H9 (cell line): ENCODE results near the gene RUNX2. TPM values are rescaled to one million over a fixed set of nuclear protein-coding genes. Genes with fewer than 3 reads are reported as not detected.

Experiments used
- DNase-seq: peaks from one replicate; pipeline ENCODE4 v3.0.0-alpha.2; 2017
- H2AFZ ChIP-seq: one replicate; pipeline ENCODE4 v1.6.1; 2013; ENCODE audit warnings: mild to moderate bottlenecking, low read length, control low read depth, moderate library complexity
- H2AK5ac ChIP-seq: 2 replicates; pipeline ENCODE4 v1.6.1; 2013; ENCODE audit warnings: low read length, control low read depth, mixed read lengths; ENCODE audit not compliant: insufficient read length
- H2BK120ac ChIP-seq: one replicate; pipeline ENCODE4 v1.6.1; 2013; ENCODE audit warnings: low read depth, mild to moderate bottlenecking, low read length, control low read depth, inconsistent platforms; ENCODE audit not compliant: poor library complexity, severe bottlenecking
- H2BK12ac ChIP-seq: 2 replicates; pipeline ENCODE4 v1.6.1; 2013; ENCODE audit warnings: low read length, control low read depth, mixed read lengths, low read depth; ENCODE audit not compliant: insufficient read length
- H2BK15ac ChIP-seq: 2 replicates; pipeline ENCODE4 v1.6.1; 2013; ENCODE audit warnings: low read depth, low read length, control low read depth
- H2BK20ac ChIP-seq: one replicate; pipeline ENCODE4 v1.6.1; 2013; ENCODE audit warnings: low read depth, mild to moderate bottlenecking, low read length, control low read depth, inconsistent platforms; ENCODE audit not compliant: poor library complexity, severe bottlenecking
- H2BK5ac ChIP-seq: 2 replicates; pipeline ENCODE4 v1.6.1; 2013; ENCODE audit warnings: low read length, control low read depth, mixed read lengths; ENCODE audit not compliant: insufficient read length
- H3K14ac ChIP-seq: 2 replicates; pipeline ENCODE4 v1.6.1; 2013; ENCODE audit warnings: low read length, control low read depth; ENCODE audit not compliant: insufficient read depth
- H3K18ac ChIP-seq: 2 replicates; pipeline ENCODE4 v1.6.1; 2013; ENCODE audit warnings: low read depth, mild to moderate bottlenecking, mixed read lengths, low read length, control low read depth; ENCODE audit not compliant: insufficient read length
- H3K23ac ChIP-seq: 2 replicates; pipeline ENCODE4 v1.6.1; 2013; ENCODE audit warnings: low read length, control low read depth, mixed read lengths, low read depth; ENCODE audit not compliant: insufficient read length
- H3K23me2 ChIP-seq: 2 replicates; pipeline ENCODE4 v1.6.1; 2013; ENCODE audit warnings: low read depth, mild to moderate bottlenecking, mixed read lengths, low read length, control low read depth; ENCODE audit not compliant: insufficient read length, poor library complexity, severe bottlenecking
- H3K27ac ChIP-seq: 2 replicates; pipeline ENCODE4 v1.5.1; 2013; ENCODE audit warnings: low read length, control low read depth, mixed read lengths, low read depth; ENCODE audit not compliant: insufficient read length
- H3K27me3 ChIP-seq: 2 replicates; pipeline ENCODE4 v1.6.1; 2013; ENCODE audit warnings: low read length, control low read depth, inconsistent platforms; ENCODE audit not compliant: insufficient read depth
- H3K4ac ChIP-seq: 2 replicates; pipeline ENCODE4 v1.6.1; 2013; ENCODE audit warnings: low read depth, mild to moderate bottlenecking, control low read depth, inconsistent platforms, low read length, moderate library complexity
- H3K4me1 ChIP-seq: 2 replicates; pipeline ENCODE4 v1.6.1; 2013; ENCODE audit warnings: low read length, control low read depth, inconsistent platforms; ENCODE audit not compliant: insufficient read depth
- H3K4me2 ChIP-seq: 2 replicates; pipeline ENCODE4 v1.6.1; 2013; ENCODE audit warnings: low read length, control low read depth, mixed read lengths; ENCODE audit not compliant: insufficient read length, insufficient read depth
- H3K56ac ChIP-seq: 2 replicates; pipeline ENCODE4 v1.6.1; 2013; ENCODE audit warnings: low read depth, mild to moderate bottlenecking, mixed read lengths, low read length, control low read depth; ENCODE audit not compliant: insufficient read length
- H3K79me1 ChIP-seq: 2 replicates; pipeline ENCODE4 v1.6.1; 2013; ENCODE audit warnings: low read depth, mild to moderate bottlenecking, moderate library complexity, low read length, control low read depth, inconsistent platforms; ENCODE audit not compliant: insufficient read depth, poor library complexity, severe bottlenecking
- H3K79me2 ChIP-seq: 2 replicates; pipeline ENCODE4 v1.6.1; 2013; ENCODE audit warnings: low read length, control low read depth, inconsistent platforms; ENCODE audit not compliant: insufficient read depth
- H3K9ac ChIP-seq: 2 replicates; pipeline ENCODE4 v1.6.1; 2013; ENCODE audit warnings: low read length, control low read depth, mixed read lengths; ENCODE audit not compliant: insufficient read length; ENCODE audit errors: extremely low read depth
- H3K9me3 ChIP-seq: one replicate; pipeline ENCODE4 v1.6.1; 2013; ENCODE audit warnings: low read depth, low read length, inconsistent platforms; ENCODE audit not compliant: control insufficient read depth
- H3T11ph ChIP-seq: one replicate; pipeline ENCODE4 v1.6.1; 2013; ENCODE audit warnings: mild to moderate bottlenecking, low read length, control low read depth, inconsistent platforms
- H4K20me1 ChIP-seq: one replicate; pipeline ENCODE4 v1.6.1; 2013; ENCODE audit not compliant: control insufficient read depth, insufficient read length, insufficient read depth
- H4K5ac ChIP-seq: 2 replicates; pipeline ENCODE4 v1.6.1; 2013; ENCODE audit warnings: low read depth, mild to moderate bottlenecking, mixed read lengths, low read length, control low read depth; ENCODE audit not compliant: insufficient read length
- H4K8ac ChIP-seq: replicated peaks from 2 replicates; pipeline ENCODE4 v1.6.1; 2013; ENCODE audit warnings: low read length, control low read depth, mixed read lengths, low read depth; ENCODE audit not compliant: insufficient read length
- H4K91ac ChIP-seq: 2 replicates; pipeline ENCODE4 v1.6.1; 2013; ENCODE audit warnings: low read depth, mild to moderate bottlenecking, moderate library complexity, mixed read lengths, low read length, control low read depth; ENCODE audit not compliant: insufficient read length
- H3K27ac Mint-ChIP-seq, 3 experiments: 2 replicates in 2 of 3; 3 replicates in 1 of 3; pipeline ENCODE4 v1.8.0; 2020 to 2021; ENCODE audit warnings: mixed read lengths in 3 of 3, mild to moderate bottlenecking in 1 of 3, moderate library complexity in 1 of 3
- H3K27me3 Mint-ChIP-seq: 2 replicates; pipeline ENCODE4 v1.8.0; 2021; ENCODE audit warnings: low read depth, mild to moderate bottlenecking, moderate library complexity, mixed read lengths
- H3K36me3 Mint-ChIP-seq, 3 experiments: 2 replicates in 2 of 3; 3 replicates in 1 of 3; pipeline ENCODE4 v1.8.0; 2020 to 2021; ENCODE audit warnings: low read depth in 3 of 3, mixed read lengths in 3 of 3; ENCODE audit not compliant: insufficient read depth in 1 of 3
- H3K4me1 Mint-ChIP-seq, 2 experiments: 2 replicates each; pipeline ENCODE4 v1.8.0; 2020; ENCODE audit warnings: mixed read lengths in 2 of 2
- H3K4me3 Mint-ChIP-seq, 2 experiments: 2 replicates in 1 of 2; 3 replicates in 1 of 2; pipeline ENCODE4 v1.8.0; 2020 to 2021; ENCODE audit warnings: mild to moderate bottlenecking in 2 of 2, mixed read lengths in 2 of 2, moderate library complexity in 1 of 2
- H3K9me3 Mint-ChIP-seq, 2 experiments: 2 replicates in 1 of 2; 3 replicates in 1 of 2; pipeline ENCODE4 v1.8.0; 2020; ENCODE audit warnings: mild to moderate bottlenecking in 2 of 2, mixed read lengths in 2 of 2, moderate library complexity in 1 of 2
- WGBS: extraction: QIAGEN DNeasy Blood & Tissue Kit; methylation state at CpG from one replicate; pipeline ENCODE4 v1.1.7; 2013; ENCODE audit warnings: missing lambda C conversion rate, low lambda C conversion rate, mixed read lengths; ENCODE audit not compliant: insufficient read length; ENCODE audit errors: extremely low coverage; 5-methylcytosine and 5-hydroxymethylcytosine counted together
- total RNA-seq: library from RNA; stranded (reverse); gene quantifications from 2 replicates; pipeline ENCODE4 v1.2.1, GENCODE V29; 2021
- TF ChIP-seq, protein P1 (sequence below): fragments of 200-600 bp; sonication (generic); conservative IDR thresholded peaks from 3 replicates; pipeline ENCODE4 v1.8.0; 2021; ENCODE audit warnings: antibody characterized with exemption, mild to moderate bottlenecking

The RUNX2 gene
- total RNA-seq, 1 experiment from 2014 or later = 0.15 TPM

GRCh38 chr6:45608252-45608913 is 280.3 kb downstream of the RUNX2 start:
- Mint-ChIP-seq H3K4me3 (no peak overlapping the region), H3K4me1 (peaks cover 3 to 4% of the 10 kb centered on the region in 2 experiments; a peak in 3 of 4 replicates), H3K27ac (peak overlapping the region in 1 of 3 experiments; percentile 20; a peak in 1 of 7 replicates), H3K36me3 (no peaks in the 10 kb centered on the region), H3K9me3 (no peaks in the 10 kb centered on the region; a peak in 1 of 5 replicates), H3K27me3 (peaks cover 2% of the 10 kb centered on the region)
- no peak overlapping the region for H3K56ac ChIP-seq
- H3K23ac ChIP-seq = no peak overlapping the region
- H4K20me1 ChIP-seq = no peaks in the 10 kb centered on the region
- TF ChIP-seq, protein P1, sequence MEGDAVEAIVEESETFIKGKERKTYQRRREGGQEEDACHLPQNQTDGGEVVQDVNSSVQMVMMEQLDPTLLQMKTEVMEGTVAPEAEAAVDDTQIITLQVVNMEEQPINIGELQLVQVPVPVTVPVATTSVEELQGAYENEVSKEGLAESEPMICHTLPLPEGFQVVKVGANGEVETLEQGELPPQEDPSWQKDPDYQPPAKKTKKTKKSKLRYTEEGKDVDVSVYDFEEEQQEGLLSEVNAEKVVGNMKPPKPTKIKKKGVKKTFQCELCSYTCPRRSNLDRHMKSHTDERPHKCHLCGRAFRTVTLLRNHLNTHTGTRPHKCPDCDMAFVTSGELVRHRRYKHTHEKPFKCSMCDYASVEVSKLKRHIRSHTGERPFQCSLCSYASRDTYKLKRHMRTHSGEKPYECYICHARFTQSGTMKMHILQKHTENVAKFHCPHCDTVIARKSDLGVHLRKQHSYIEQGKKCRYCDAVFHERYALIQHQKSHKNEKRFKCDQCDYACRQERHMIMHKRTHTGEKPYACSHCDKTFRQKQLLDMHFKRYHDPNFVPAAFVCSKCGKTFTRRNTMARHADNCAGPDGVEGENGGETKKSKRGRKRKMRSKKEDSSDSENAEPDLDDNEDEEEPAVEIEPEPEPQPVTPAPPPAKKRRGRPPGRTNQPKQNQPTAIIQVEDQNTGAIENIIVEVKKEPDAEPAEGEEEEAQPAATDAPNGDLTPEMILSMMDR = no peak
- no peak overlapping the region for H2BK15ac ChIP-seq
- no peak overlapping the region for H3K4me2 ChIP-seq
- no peak overlapping the region for H3K27ac ChIP-seq
- H4K5ac ChIP-seq = no peak overlapping the region
- DNase-seq = no peak
- no peaks in the 10 kb centered on the region for H3K23me2 ChIP-seq
- no CpG with 5 or more reads among the region's 10 CpGs for WGBS
- H2BK12ac ChIP-seq = no peak overlapping the region
- no peaks in the 10 kb centered on the region for H3K79me1 ChIP-seq
- H3K4ac ChIP-seq = no peak overlapping the region
- H4K91ac ChIP-seq = no peak overlapping the region
- H3K9ac ChIP-seq = no peak overlapping the region
- no peak overlapping the region for H2BK120ac ChIP-seq
- no peak overlapping the region for H3K14ac ChIP-seq
- no peaks in the 10 kb centered on the region for H3K4me1 ChIP-seq
- H2AFZ ChIP-seq = no peak overlapping the region
- H3T11ph ChIP-seq = no peak overlapping the region
- no peak overlapping the region for H4K8ac ChIP-seq
- no peaks in the 10 kb centered on the region for H3K9me3 ChIP-seq
- no peak overlapping the region for H3K18ac ChIP-seq
- no peak overlapping the region for H2AK5ac ChIP-seq
- H2BK20ac ChIP-seq = no peak overlapping the region
- H3K79me2 ChIP-seq = no peaks in the 10 kb centered on the region
- H2BK5ac ChIP-seq = no peak overlapping the region
- H3K27me3 ChIP-seq = no peaks in the 10 kb centered on the region
